GM12878 (cell line): ENCODE measurements around the gene MTIF3. TPM values are rescaled to one million over a fixed set of nuclear protein-coding genes. Genes with fewer than 3 reads are reported as not detected.

Experiments
- EZH2 ChIP-seq: IDR thresholded peaks from 2 replicates; pipeline ENCODE4 v1.6.1; 2012; ENCODE audit warnings: low read depth, mild to moderate bottlenecking, control low read depth, inconsistent platforms, low read length, borderline replicate concordance; ENCODE audit not compliant: control insufficient read depth
- LARP7 ChIP-seq: fragments of 450-650 bp; IDR thresholded peaks from 2 replicates; pipeline ENCODE4 v1.6.1; 2017; ENCODE audit warnings: mild to moderate bottlenecking
- MLLT1 ChIP-seq: fragments of 450-650 bp; IDR thresholded peaks from 2 replicates; pipeline ENCODE4 v1.6.1; 2016; ENCODE audit warnings: mild to moderate bottlenecking
- ZNF24 ChIP-seq: fragments of 450-650 bp; IDR thresholded peaks from 2 replicates; pipeline ENCODE4 v1.6.1; 2017; ENCODE audit warnings: antibody characterized with exemption, mild to moderate bottlenecking
- polyA plus RNA-seq, 11 experiments: library from polyadenylated mRNA; depleted of rRNA in 4 of 11; unstranded in 6 of 11; stranded (reverse) in 5 of 11; fragments of >200 nt; fragmentation: Nextera tagmentation in 4 of 11; fragmentation: Illumina TruSeq in 1 of 11; extraction: Ambion mirVana in 4 of 11; extraction: Trizol in 1 of 11; gene quantifications; 1 replicate in 1 of 11; 2 replicates in 10 of 11; pipeline versions ENCODE4 v1.2.1 to v1.2.3, GENCODE V29; 2011 to 2016; ENCODE audit warnings: inconsistent platforms in 2 of 11, missing spikeins in 2 of 11, low read depth in 1 of 11
- total RNA-seq, 4 experiments: library from RNA; depleted of rRNA in 3 of 4; stranded (reverse); fragments of >200 nt in 3 of 4; fragmentation: Illumina TruSeq in 1 of 4; extraction: Trizol in 1 of 4; gene quantifications; 2 replicates each; pipeline versions ENCODE4 v1.2.1 to v1.2.3, GENCODE V29; 2013 to 2021
- TF ChIP-seq, protein P1 (sequence below): IDR thresholded peaks from 2 replicates; pipeline ENCODE4 v1.6.1; 2012; ENCODE audit warnings: mild to moderate bottlenecking, low read depth, low read length
- TF ChIP-seq, protein P2 (sequence below): fragments of 450-650 bp; IDR thresholded peaks from 2 replicates; pipeline ENCODE4 v1.6.1; 2016; ENCODE audit warnings: mild to moderate bottlenecking

The MTIF3 gene
- total and polyA plus RNA-seq, 10 of the 15 experiments (the other 5 are each of a cell fraction or from before 2014, with no cell fraction given): 22.4 to 73.9 (median 49.7) TPM

DNA sequence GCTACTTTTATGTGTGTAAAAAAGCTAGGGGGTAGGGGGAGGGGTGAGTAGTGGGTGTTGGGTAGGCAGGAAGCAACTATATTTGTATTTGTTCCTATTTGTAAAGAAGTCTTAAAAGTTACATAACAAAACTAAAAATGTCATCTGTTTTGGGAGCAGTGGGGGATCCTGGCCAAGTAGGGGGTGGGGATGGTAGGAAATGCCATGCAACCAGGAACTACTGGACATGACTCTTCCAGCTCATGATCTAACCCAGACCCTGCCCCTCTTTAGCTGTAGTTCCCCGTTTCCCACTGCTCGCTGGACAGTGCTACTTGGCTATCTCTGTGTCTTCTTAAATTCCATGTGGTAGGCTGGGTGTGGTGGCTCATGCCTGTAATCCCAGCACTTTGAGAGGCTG is 22.7 kb downstream of the MTIF3 start (continued):
- TF ChIP-seq, protein P1, sequence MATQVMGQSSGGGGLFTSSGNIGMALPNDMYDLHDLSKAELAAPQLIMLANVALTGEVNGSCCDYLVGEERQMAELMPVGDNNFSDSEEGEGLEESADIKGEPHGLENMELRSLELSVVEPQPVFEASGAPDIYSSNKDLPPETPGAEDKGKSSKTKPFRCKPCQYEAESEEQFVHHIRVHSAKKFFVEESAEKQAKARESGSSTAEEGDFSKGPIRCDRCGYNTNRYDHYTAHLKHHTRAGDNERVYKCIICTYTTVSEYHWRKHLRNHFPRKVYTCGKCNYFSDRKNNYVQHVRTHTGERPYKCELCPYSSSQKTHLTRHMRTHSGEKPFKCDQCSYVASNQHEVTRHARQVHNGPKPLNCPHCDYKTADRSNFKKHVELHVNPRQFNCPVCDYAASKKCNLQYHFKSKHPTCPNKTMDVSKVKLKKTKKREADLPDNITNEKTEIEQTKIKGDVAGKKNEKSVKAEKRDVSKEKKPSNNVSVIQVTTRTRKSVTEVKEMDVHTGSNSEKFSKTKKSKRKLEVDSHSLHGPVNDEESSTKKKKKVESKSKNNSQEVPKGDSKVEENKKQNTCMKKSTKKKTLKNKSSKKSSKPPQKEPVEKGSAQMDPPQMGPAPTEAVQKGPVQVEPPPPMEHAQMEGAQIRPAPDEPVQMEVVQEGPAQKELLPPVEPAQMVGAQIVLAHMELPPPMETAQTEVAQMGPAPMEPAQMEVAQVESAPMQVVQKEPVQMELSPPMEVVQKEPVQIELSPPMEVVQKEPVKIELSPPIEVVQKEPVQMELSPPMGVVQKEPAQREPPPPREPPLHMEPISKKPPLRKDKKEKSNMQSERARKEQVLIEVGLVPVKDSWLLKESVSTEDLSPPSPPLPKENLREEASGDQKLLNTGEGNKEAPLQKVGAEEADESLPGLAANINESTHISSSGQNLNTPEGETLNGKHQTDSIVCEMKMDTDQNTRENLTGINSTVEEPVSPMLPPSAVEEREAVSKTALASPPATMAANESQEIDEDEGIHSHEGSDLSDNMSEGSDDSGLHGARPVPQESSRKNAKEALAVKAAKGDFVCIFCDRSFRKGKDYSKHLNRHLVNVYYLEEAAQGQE: no peak
- TF ChIP-seq, protein P2, sequence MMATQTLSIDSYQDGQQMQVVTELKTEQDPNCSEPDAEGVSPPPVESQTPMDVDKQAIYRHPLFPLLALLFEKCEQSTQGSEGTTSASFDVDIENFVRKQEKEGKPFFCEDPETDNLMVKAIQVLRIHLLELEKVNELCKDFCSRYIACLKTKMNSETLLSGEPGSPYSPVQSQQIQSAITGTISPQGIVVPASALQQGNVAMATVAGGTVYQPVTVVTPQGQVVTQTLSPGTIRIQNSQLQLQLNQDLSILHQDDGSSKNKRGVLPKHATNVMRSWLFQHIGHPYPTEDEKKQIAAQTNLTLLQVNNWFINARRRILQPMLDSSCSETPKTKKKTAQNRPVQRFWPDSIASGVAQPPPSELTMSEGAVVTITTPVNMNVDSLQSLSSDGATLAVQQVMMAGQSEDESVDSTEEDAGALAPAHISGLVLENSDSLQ: no peak
- TF ChIP-seq MLLT1: no peak
- TF ChIP-seq LARP7: no peak
- TF ChIP-seq ZNF24: no peak
- no peak for TF ChIP-seq EZH2
